Liver (tissue), 2 donors: ENCODE data around the gene PXYLP1.

Experiments
- TF ChIP-seq, protein P1 (sequence below): fragments of 150-350 bp; IDR thresholded peaks from 2 replicates; pipeline ENCODE4 v1.5.1; 2017; ENCODE audit warnings: improper control_type of control experiment, low read depth, low read length; ENCODE audit not compliant: missing input control
- TF ChIP-seq, protein P2 (sequence below): IDR thresholded peaks from 2 replicates; pipeline ENCODE4 v1.6.1; 2016; ENCODE audit warnings: antibody characterized with exemption, mild to moderate bottlenecking
- donor health status: healthy.

DNA sequence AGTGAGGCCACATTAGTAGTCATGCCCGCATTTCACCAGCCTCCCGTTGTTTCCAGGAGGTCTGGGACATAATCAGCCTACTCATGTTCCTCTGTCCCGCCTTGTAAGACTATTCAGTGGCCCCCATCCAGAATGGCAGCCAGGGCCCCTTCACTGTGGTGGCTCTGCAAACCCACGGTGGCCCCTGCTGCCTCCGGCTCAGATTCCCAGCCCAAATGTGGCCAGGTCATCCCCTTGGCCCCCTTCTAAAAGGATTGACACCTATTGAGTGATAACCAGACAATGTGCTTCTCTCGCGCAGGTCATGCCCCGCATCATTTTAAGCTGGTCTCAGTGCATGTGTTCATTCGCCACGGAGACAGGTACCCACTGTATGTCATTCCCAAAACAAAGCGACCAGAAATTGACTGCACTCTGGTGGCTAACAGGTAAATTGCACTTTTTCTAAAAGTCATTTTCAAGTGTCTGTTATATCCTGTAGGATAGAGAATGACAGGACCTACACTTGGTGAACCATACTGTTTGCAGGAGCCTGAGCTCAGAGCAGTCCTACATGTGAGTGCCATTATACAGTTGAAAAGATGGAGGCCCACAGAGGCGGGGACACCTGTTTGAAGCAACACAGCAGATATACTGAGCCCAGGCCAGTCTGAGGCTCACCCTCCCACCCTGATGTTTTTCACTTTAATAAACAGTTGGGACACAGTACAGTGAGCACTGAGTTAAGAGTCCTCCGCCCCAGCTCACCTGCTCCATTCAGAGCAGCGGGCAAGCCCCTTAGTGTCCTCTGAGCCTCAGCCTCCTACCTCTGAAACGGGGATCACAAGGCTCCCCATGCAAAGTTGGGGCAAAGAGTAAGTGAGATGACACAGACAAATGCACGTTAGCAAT, 47.7 kb downstream of the PXYLP1 start:
- TF ChIP-seq, protein P1, sequence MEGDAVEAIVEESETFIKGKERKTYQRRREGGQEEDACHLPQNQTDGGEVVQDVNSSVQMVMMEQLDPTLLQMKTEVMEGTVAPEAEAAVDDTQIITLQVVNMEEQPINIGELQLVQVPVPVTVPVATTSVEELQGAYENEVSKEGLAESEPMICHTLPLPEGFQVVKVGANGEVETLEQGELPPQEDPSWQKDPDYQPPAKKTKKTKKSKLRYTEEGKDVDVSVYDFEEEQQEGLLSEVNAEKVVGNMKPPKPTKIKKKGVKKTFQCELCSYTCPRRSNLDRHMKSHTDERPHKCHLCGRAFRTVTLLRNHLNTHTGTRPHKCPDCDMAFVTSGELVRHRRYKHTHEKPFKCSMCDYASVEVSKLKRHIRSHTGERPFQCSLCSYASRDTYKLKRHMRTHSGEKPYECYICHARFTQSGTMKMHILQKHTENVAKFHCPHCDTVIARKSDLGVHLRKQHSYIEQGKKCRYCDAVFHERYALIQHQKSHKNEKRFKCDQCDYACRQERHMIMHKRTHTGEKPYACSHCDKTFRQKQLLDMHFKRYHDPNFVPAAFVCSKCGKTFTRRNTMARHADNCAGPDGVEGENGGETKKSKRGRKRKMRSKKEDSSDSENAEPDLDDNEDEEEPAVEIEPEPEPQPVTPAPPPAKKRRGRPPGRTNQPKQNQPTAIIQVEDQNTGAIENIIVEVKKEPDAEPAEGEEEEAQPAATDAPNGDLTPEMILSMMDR, result peak; percentile 75
- TF ChIP-seq, protein P2, sequence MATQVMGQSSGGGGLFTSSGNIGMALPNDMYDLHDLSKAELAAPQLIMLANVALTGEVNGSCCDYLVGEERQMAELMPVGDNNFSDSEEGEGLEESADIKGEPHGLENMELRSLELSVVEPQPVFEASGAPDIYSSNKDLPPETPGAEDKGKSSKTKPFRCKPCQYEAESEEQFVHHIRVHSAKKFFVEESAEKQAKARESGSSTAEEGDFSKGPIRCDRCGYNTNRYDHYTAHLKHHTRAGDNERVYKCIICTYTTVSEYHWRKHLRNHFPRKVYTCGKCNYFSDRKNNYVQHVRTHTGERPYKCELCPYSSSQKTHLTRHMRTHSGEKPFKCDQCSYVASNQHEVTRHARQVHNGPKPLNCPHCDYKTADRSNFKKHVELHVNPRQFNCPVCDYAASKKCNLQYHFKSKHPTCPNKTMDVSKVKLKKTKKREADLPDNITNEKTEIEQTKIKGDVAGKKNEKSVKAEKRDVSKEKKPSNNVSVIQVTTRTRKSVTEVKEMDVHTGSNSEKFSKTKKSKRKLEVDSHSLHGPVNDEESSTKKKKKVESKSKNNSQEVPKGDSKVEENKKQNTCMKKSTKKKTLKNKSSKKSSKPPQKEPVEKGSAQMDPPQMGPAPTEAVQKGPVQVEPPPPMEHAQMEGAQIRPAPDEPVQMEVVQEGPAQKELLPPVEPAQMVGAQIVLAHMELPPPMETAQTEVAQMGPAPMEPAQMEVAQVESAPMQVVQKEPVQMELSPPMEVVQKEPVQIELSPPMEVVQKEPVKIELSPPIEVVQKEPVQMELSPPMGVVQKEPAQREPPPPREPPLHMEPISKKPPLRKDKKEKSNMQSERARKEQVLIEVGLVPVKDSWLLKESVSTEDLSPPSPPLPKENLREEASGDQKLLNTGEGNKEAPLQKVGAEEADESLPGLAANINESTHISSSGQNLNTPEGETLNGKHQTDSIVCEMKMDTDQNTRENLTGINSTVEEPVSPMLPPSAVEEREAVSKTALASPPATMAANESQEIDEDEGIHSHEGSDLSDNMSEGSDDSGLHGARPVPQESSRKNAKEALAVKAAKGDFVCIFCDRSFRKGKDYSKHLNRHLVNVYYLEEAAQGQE, result no peak
